ENCODE data around the gene CAVIN4.

Gene CAVIN4

DNA sequence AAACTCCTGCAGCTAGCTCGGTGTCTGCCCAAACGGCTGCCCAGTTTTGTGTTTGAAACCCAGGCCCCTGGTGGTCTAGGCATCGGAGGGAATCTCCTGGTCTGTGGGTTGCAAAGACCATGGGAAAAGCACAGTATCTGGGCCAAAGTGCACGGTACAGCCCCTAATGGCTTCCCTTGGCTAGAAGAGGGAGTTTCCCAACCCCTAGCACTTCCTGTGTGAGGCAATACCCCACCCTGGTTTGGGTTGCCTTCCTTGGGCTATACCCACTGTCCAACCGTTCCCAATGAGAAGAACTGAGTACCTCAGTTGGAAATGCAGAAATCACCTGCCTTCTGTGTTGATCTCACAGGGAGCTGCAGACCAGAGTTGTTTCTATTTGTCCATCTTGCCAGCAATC lies 41.8 kb downstream of the CAVIN4 start:
- DNase-seq (ENCODE audit: low read depth), result no peak
- TF ChIP-seq, protein P1, sequence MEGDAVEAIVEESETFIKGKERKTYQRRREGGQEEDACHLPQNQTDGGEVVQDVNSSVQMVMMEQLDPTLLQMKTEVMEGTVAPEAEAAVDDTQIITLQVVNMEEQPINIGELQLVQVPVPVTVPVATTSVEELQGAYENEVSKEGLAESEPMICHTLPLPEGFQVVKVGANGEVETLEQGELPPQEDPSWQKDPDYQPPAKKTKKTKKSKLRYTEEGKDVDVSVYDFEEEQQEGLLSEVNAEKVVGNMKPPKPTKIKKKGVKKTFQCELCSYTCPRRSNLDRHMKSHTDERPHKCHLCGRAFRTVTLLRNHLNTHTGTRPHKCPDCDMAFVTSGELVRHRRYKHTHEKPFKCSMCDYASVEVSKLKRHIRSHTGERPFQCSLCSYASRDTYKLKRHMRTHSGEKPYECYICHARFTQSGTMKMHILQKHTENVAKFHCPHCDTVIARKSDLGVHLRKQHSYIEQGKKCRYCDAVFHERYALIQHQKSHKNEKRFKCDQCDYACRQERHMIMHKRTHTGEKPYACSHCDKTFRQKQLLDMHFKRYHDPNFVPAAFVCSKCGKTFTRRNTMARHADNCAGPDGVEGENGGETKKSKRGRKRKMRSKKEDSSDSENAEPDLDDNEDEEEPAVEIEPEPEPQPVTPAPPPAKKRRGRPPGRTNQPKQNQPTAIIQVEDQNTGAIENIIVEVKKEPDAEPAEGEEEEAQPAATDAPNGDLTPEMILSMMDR (IDR thresholded peaks at IDR 0.05; ENCODE audit: low read depth, low read length, missing control alignments), result no peak
- H3K4me3 ChIP-seq (ENCODE audit: low read depth, low read length), result no peak overlapping the region

DNA sequence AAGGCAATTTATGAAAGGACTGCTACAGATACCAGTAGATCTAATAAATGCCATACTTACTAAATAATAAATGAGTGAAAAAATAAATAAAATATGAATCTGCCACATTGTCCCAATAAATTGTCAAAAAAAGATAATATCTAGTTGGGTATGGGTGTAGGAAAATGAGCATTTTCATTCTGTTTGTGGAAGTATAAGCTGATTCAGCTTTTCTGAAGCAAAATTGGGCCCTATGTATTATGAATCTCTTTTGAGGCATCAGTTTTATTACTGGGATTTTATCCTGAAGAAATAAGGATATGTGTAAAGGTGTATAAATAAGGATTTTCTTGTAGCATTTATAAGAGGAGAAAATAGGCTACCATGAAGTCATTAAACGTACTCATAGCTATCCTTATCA lies 46.1 kb downstream of the CAVIN4 start:
- H3K4me3 ChIP-seq (ENCODE audit: low read depth, low read length), result no peak overlapping the region
- TF ChIP-seq, protein P1 (IDR thresholded peaks at IDR 0.05; ENCODE audit: low read depth, low read length, missing control alignments), result no peak
- no peak for DNase-seq (ENCODE audit: low read depth)

- H3K4me3 ChIP-seq (ENCODE audit: low read depth, low read length), result no peak overlapping the region
- TF ChIP-seq, protein P1 (IDR thresholded peaks at IDR 0.05; ENCODE audit: low read depth, low read length, missing control alignments), result no peak
- no peak for DNase-seq (ENCODE audit: low read depth)
These were observed 49.1 kb downstream of the CAVIN4 start for GRCh38 chr9:100626949-100627348.

- no peak for DNase-seq (ENCODE audit: low read depth)
- TF ChIP-seq, protein P1 (IDR thresholded peaks at IDR 0.05; ENCODE audit: low read depth, low read length, missing control alignments), result no peak
- no peak overlapping the region for H3K4me3 ChIP-seq (ENCODE audit: low read depth, low read length)
These were observed 59.9 kb downstream of the CAVIN4 start for GRCh38 chr9:100637787-100638186.
